Gastrocnemius medialis (tissue), 4 donors: Measurements from ENCODE around the gene ASCC1. TPM values are rescaled to one million over a fixed set of nuclear protein-coding genes. Genes with fewer than 3 reads are reported as not detected.

Source experiments
- ATAC-seq, 2 donors: fragments of 150-250 bp; one replicate each; pipeline ENCODE4 v1.9.1; 2016
- DNase-seq, 2 donors: peaks; one replicate each; pipeline ENCODE4 v3.0.0-alpha.2; 2019
- H3K27ac ChIP-seq, 4 donors: fragments of 200-600 bp; sonication (generic); 1 replicate in 1 of 4; 2 replicates in 3 of 4; pipeline ENCODE4 v1.5.1; 2016 to 2018; ENCODE audit warnings: mild to moderate bottlenecking in 2 of 4, moderate library complexity in 1 of 4
- H3K27me3 ChIP-seq, 3 donors: fragments of 200-600 bp; sonication (generic) in 2 of 3; 1 replicate in 1 of 3; 2 replicates in 2 of 3; pipeline versions ENCODE4 v1.5.1 to v1.6.0; 2016 to 2019; ENCODE audit warnings: mild to moderate bottlenecking in 1 of 3, moderate library complexity in 1 of 3
- H3K36me3 ChIP-seq, 2 donors: fragments of 200-600 bp; sonication (generic) in 1 of 2; one replicate each; pipeline ENCODE4 v1.5.1; 2017 to 2018
- H3K4me1 ChIP-seq, 2 donors: fragments of 200-600 bp; sonication (generic) in 1 of 2; one replicate each; pipeline ENCODE4 v1.5.1; 2016 to 2017; ENCODE audit warnings: mild to moderate bottlenecking in 2 of 2
- H3K4me3 ChIP-seq, 4 donors: fragments of 200-600 bp; sonication (generic) in 3 of 4; 1 replicate in 1 of 4; 2 replicates in 3 of 4; pipeline ENCODE4 v1.5.1; 2016 to 2019; ENCODE audit warnings: mild to moderate bottlenecking in 2 of 4
- H3K9me3 ChIP-seq, 3 donors: fragments of 200-600 bp; sonication (generic) in 2 of 3; 1 replicate in 1 of 3; 2 replicates in 2 of 3; pipeline ENCODE4 v1.5.1; 2016 to 2019
- CTCF ChIP-seq, 5 experiments: fragments of 450-650 bp in 3 of 5; fragments of 200-600 bp in 2 of 5; sonication (generic) in 2 of 5; IDR thresholded peaks in 4 of 5; conservative IDR thresholded peaks in 1 of 5; 1 replicate in 4 of 5; 2 replicates in 1 of 5; pipeline ENCODE4 v1.5.1; 2016 to 2019; ENCODE audit warnings: antibody characterized with exemption in 5 of 5, mild to moderate bottlenecking in 3 of 5, moderate library complexity in 3 of 5
- POLR2A ChIP-seq, 2 donors: fragments of 450-650 bp; IDR thresholded peaks; one replicate each; pipeline ENCODE4 v1.6.1; 2017; ENCODE audit warnings: antibody characterized with exemption in 2 of 2, mild to moderate bottlenecking in 2 of 2, moderate library complexity in 2 of 2
- in situ Hi-C, 4 donors: fragments of 200-750 bp; cut with MboI; loops; one replicate each; pipeline versions ENCODE4 v1.15.0 to v1.8.0; 2017; ENCODE audit warnings: low sequenced_read_pairs in 4 of 4
- intact Hi-C: fragments of 100-400 bp; cut with DNase I; formaldehyde crosslinking; loops from one replicate; pipeline ENCODE4 v1.15.1; 2023; ENCODE audit warnings: low total_unique reads
- total RNA-seq, 4 donors: library from RNA; depleted of rRNA; stranded (reverse); fragments of >200 nt; gene quantifications; one replicate each; pipeline versions ENCODE4 v1.1.0 to v1.2.3, GENCODE V29; 2016

The ASCC1 gene
- total RNA-seq, 4 donors from 2014 or later: 26.1 to 31.1 (median 29.6) TPM

- H3K27me3 ChIP-seq: no peaks in the 10 kb centered on the region
- H3K4me1 ChIP-seq: peaks cover 11 to 15% of the 10 kb centered on the region in 2 donors
- ATAC-seq (no peak), DNase-seq (no peak)
- H3K4me3 ChIP-seq: no peak overlapping the region
- H3K9me3 ChIP-seq: no peaks in the 10 kb centered on the region
- no peaks in the 10 kb centered on the region for H3K36me3 ChIP-seq
- intact Hi-C loops (no loop called here), in situ Hi-C loops (no loop called here)
- H3K27ac ChIP-seq: no peak overlapping the region
- TF ChIP-seq CTCF (IDR thresholded peaks at IDR 0.05 in 4 of 5, conservative IDR thresholded peaks at IDR 0.05 in 1 of 5) (no peak), POLR2A (IDR thresholded peaks at IDR 0.05) (no peak)
Measured at GRCh38 chr10:72176701-72177100, 39.4 kb downstream of the ASCC1 start.

GRCh38 chr10:72175149-72175548 lies 40.9 kb downstream of the ASCC1 start:
- intact Hi-C loops (no loop called here), in situ Hi-C loops (no loop called here)
- no peak overlapping the region for H3K27ac ChIP-seq
- no peak for ATAC-seq
- no peaks in the 10 kb centered on the region for H3K27me3 ChIP-seq
- TF ChIP-seq CTCF (IDR thresholded peaks at IDR 0.05 in 4 of 5, conservative IDR thresholded peaks at IDR 0.05 in 1 of 5) (no peak), POLR2A (IDR thresholded peaks at IDR 0.05) (no peak)
- no peaks in the 10 kb centered on the region for H3K9me3 ChIP-seq
- H3K4me1 ChIP-seq: peaks cover 11 to 18% of the 10 kb centered on the region in 2 donors
- no peak overlapping the region for H3K4me3 ChIP-seq
- DNase-seq: no peak
- no peaks in the 10 kb centered on the region for H3K36me3 ChIP-seq

- no peak overlapping the region for H3K4me3 ChIP-seq
- H3K27ac ChIP-seq: peak overlapping the region in 2 of 4 donors; percentile 50 to 64
- intact Hi-C loops: no loop called here
Measured at GRCh38 chr10:72174297-72174662, 41.8 kb downstream of the ASCC1 start.

GRCh38 chr10:72173619-72174296 lies 42.3 kb downstream of the ASCC1 start:
- H3K4me1 ChIP-seq: peaks cover 11 to 19% of the 10 kb centered on the region in 2 donors
- DNase-seq (no peak), ATAC-seq (no peak)
- in situ Hi-C loops (no loop called here), intact Hi-C loops (no loop called here)
- no peaks in the 10 kb centered on the region for H3K9me3 ChIP-seq
- H3K27ac ChIP-seq: peak overlapping the region; percentile 50 to 68 (median 60)
- no peaks in the 10 kb centered on the region for H3K36me3 ChIP-seq
- H3K27me3 ChIP-seq: no peaks in the 10 kb centered on the region
- no peak for TF ChIP-seq POLR2A (IDR thresholded peaks at IDR 0.05)
- TF ChIP-seq CTCF (IDR thresholded peaks at IDR 0.05 in 4 of 5, conservative IDR thresholded peaks at IDR 0.05 in 1 of 5): no peak
- no peak overlapping the region for H3K4me3 ChIP-seq

More at GRCh38 chr10:72174297-72174662, 41.8 kb downstream of the ASCC1 start:
- DNase-seq (no peak), ATAC-seq (no peak)
- H3K27me3 ChIP-seq: no peaks in the 10 kb centered on the region
- in situ Hi-C loops: no loop called here
- no peaks in the 10 kb centered on the region for H3K9me3 ChIP-seq
- no peaks in the 10 kb centered on the region for H3K36me3 ChIP-seq
- H3K4me1 ChIP-seq: peaks cover 11 to 19% of the 10 kb centered on the region in 2 donors
- TF ChIP-seq CTCF (IDR thresholded peaks at IDR 0.05 in 4 of 5, conservative IDR thresholded peaks at IDR 0.05 in 1 of 5) (no peak), POLR2A (IDR thresholded peaks at IDR 0.05) (no peak)

GRCh38 chr10:72173262-72173618 lies 42.8 kb downstream of the ASCC1 start:
- intact Hi-C loops: no loop called here
- no peaks in the 10 kb centered on the region for H3K36me3 ChIP-seq
- H3K4me3 ChIP-seq: no peak overlapping the region
- TF ChIP-seq CTCF (IDR thresholded peaks at IDR 0.05 in 4 of 5, conservative IDR thresholded peaks at IDR 0.05 in 1 of 5) (no peak), POLR2A (IDR thresholded peaks at IDR 0.05) (no peak)
- DNase-seq (no peak), ATAC-seq (peak; percentile 75 to 83)
- peaks cover 11 to 19% of the 10 kb centered on the region in 2 donors for H3K4me1 ChIP-seq
- H3K27ac ChIP-seq: peak overlapping the region; percentile 50 to 68 (median 60)
- no peaks in the 10 kb centered on the region for H3K9me3 ChIP-seq
- in situ Hi-C loops: no loop called here
- H3K27me3 ChIP-seq: no peaks in the 10 kb centered on the region
